ENCODE results near the gene DRC7.

The DRC7 gene

GRCh38 chr16:57658130-57658877 lies 36.3 kb upstream of the DRC7 start:
- in situ Hi-C loops (cut with HindIII; ENCODE audit: low sequenced_read_pairs), result no loop called here

- in situ Hi-C loops (cut with HindIII; ENCODE audit: low sequenced_read_pairs), result no loop called here
Observed at GRCh38 chr16:57658878-57659674, 35.5 kb upstream of the DRC7 start.

GRCh38 chr16:57660715-57661463 lies 33.7 kb upstream of the DRC7 start:
- in situ Hi-C loops (cut with HindIII; ENCODE audit: low sequenced_read_pairs), result no loop called here

GRCh38 chr16:57661510-57661909 lies 33.1 kb upstream of the DRC7 start:
- in situ Hi-C loops (cut with HindIII; ENCODE audit: low sequenced_read_pairs), result no loop called here

GRCh38 chr16:57661936-57662906 lies 32.4 kb upstream of the DRC7 start:
- in situ Hi-C loops (cut with HindIII; ENCODE audit: low sequenced_read_pairs), result no loop called here

GRCh38 chr16:57663436-57663835 lies 31.2 kb upstream of the DRC7 start:
- in situ Hi-C loops (cut with HindIII; ENCODE audit: low sequenced_read_pairs), result no loop called here

GRCh38 chr16:57663917-57664661 lies 30.5 kb upstream of the DRC7 start:
- in situ Hi-C loops (cut with HindIII; ENCODE audit: low sequenced_read_pairs), result no loop called here

GRCh38 chr16:57664662-57665025 lies 30.0 kb upstream of the DRC7 start:
- in situ Hi-C loops (cut with HindIII; ENCODE audit: low sequenced_read_pairs), result no loop called here

GRCh38 chr16:57665541-57665940 lies 29.1 kb upstream of the DRC7 start:
- in situ Hi-C loops (cut with HindIII; ENCODE audit: low sequenced_read_pairs), result no loop called here

- in situ Hi-C loops (cut with HindIII; ENCODE audit: low sequenced_read_pairs), result no loop called here
Observed at GRCh38 chr16:57666353-57667047, 28.1 kb upstream of the DRC7 start.

- in situ Hi-C loops (cut with HindIII; ENCODE audit: low sequenced_read_pairs), result no loop called here
Observed at GRCh38 chr16:57667048-57667525, 27.5 kb upstream of the DRC7 start.

GRCh38 chr16:57667526-57668262 lies 26.9 kb upstream of the DRC7 start:
- in situ Hi-C loops (cut with HindIII; ENCODE audit: low sequenced_read_pairs), result no loop called here

- in situ Hi-C loops (cut with HindIII; ENCODE audit: low sequenced_read_pairs), result no loop called here
Observed at GRCh38 chr16:57668263-57668571, 26.4 kb upstream of the DRC7 start, which contains the start of gene ADGRG3. ADGRG3 (plus strand) TSS chr16:57668306; CDS start chr16:57668348, 42 bp downstream.

GRCh38 chr16:57668630-57669475 lies 25.8 kb upstream of the DRC7 start:
- in situ Hi-C loops (cut with HindIII; ENCODE audit: low sequenced_read_pairs), result no loop called here

GRCh38 chr16:57669476-57670162 lies 25.0 kb upstream of the DRC7 start:
- in situ Hi-C loops (cut with HindIII; ENCODE audit: low sequenced_read_pairs), result loop anchor here (10.0 kb wide), 1 partner anchor 315 kb away; no protein-coding TSS in a partner anchor

GRCh38 chr16:57670196-57670595 lies 24.4 kb upstream of the DRC7 start:
- in situ Hi-C loops (cut with HindIII; ENCODE audit: low sequenced_read_pairs), result loop anchor here (10.0 kb wide), 1 partner anchor 315 kb away; no protein-coding TSS in a partner anchor

- in situ Hi-C loops (cut with HindIII; ENCODE audit: low sequenced_read_pairs), result loop anchor here (10.0 kb wide), 1 partner anchor 313 kb away; no protein-coding TSS in a partner anchor
Observed at GRCh38 chr16:57671451-57671850, 23.2 kb upstream of the DRC7 start.

Data from endothelial cell of hepatic sinusoid (primary cell).